Measurements from ENCODE around the gene IL5. TPM values are rescaled to one million over a fixed set of nuclear protein-coding genes. Genes with fewer than 3 reads are reported as not detected.
"Not testable (repeated sequence)": the region's sequence is repeated elsewhere in the genome, so short reads cannot be mapped to it uniquely, and the experiment has no call there.

The IL5 gene
- total RNA-seq, 6 donors from 2014 or later = 1.2 TPM; not detected in 5

- no peak overlapping the region for H3K4me3 ChIP-seq
- 96 to 97% methylated on average over 1 of the region's 1 CpG for WGBS, 2 donors
- no peaks in the 10 kb centered on the region for H3K27me3 ChIP-seq
- H3K27ac ChIP-seq = no peak overlapping the region
- no peak for DNase-seq
- ATAC-seq (ENCODE audit: low FRiP score in 2 of 2) = no peak
- TF ChIP-seq POLR2AphosphoS5 (IDR thresholded peaks at IDR 0.05) (no peak), EP300 (IDR thresholded peaks at IDR 0.05) (no peak), CTCF (IDR thresholded peaks at IDR 0.05) (no peak), POLR2A (IDR thresholded peaks at IDR 0.05) (no peak)
- no peaks in the 10 kb centered on the region for H3K4me1 ChIP-seq
- H3K36me3 ChIP-seq = peaks cover 8 to 46% (median 18%) of the 10 kb centered on the region in 4 donors
- H3K9me3 ChIP-seq = no peaks in the 10 kb centered on the region
Measured at GRCh38 chr5:132576123-132576522, 32.8 kb upstream of the IL5 start.

GRCh38 chr5:132566657-132567056, 23.3 kb upstream of the IL5 start:
- ATAC-seq (ENCODE audit: low FRiP score in 2 of 2) (no peak), DNase-seq (no peak)
- no peak for TF ChIP-seq POLR2AphosphoS5 (IDR thresholded peaks at IDR 0.05)
- no peak for TF ChIP-seq POLR2A (IDR thresholded peaks at IDR 0.05)
- TF ChIP-seq CTCF (IDR thresholded peaks at IDR 0.05) = no peak
- no peak for TF ChIP-seq EP300 (IDR thresholded peaks at IDR 0.05)
- Histone ChIP-seq H3K9me3 (peaks cover 0 to 10% (median 8%) of the 10 kb centered on the region in 4 donors), H3K4me1 (no peaks in the 10 kb centered on the region), H3K4me3 (no peak overlapping the region), H3K36me3 (peaks cover 6 to 33% (median 12%) of the 10 kb centered on the region in 4 donors), H3K27ac (no peak overlapping the region), H3K27me3 (no peaks in the 10 kb centered on the region)
- 93 to 100% methylated on average over 1 of the region's 1 CpG for WGBS, 2 donors

GRCh38 chr5:132564555-132564954, 21.2 kb upstream of the IL5 start:
- not testable (repeated sequence) for H3K27me3 ChIP-seq; DNase-seq; ATAC-seq (ENCODE audit: low FRiP score in 2 of 2); H3K4me3 ChIP-seq; H3K4me1 ChIP-seq; H3K27ac ChIP-seq
- Histone ChIP-seq H3K36me3 (peaks cover 6 to 53% (median 18%) of the 10 kb centered on the region in 4 donors), H3K9me3 (peaks cover 0 to 10% (median 8%) of the 10 kb centered on the region in 4 donors)
- WGBS, 2 donors = 98 to 100% methylated on average over 1 to 2 of the region's 2 CpGs

GRCh38 chr5:132561601-132562000, 18.3 kb upstream of the IL5 start:
- 94 to 95% methylated on average over 3 of the region's 3 CpGs for WGBS, 2 donors
- Histone ChIP-seq H3K4me1 (peaks cover 7 to 18% (median 11%) of the 10 kb centered on the region in 4 donors), H3K36me3 (peaks cover 6 to 52% (median 17%) of the 10 kb centered on the region in 4 donors), H3K27ac (no peak overlapping the region), H3K4me3 (no peak overlapping the region), H3K27me3 (no peaks in the 10 kb centered on the region), H3K9me3 (peaks cover 0 to 10% (median 8%) of the 10 kb centered on the region in 4 donors)
- no peak for TF ChIP-seq POLR2A (IDR thresholded peaks at IDR 0.05)
- no peak for TF ChIP-seq CTCF (IDR thresholded peaks at IDR 0.05)
- no peak for TF ChIP-seq EP300 (IDR thresholded peaks at IDR 0.05)
- TF ChIP-seq POLR2AphosphoS5 (IDR thresholded peaks at IDR 0.05) = no peak
- DNase-seq (no peak), ATAC-seq (ENCODE audit: low FRiP score in 2 of 2) (no peak)

GRCh38 chr5:132559383-132560060, 16.2 kb upstream of the IL5 start:
- TF ChIP-seq POLR2A (IDR thresholded peaks at IDR 0.05) (no peak), CTCF (IDR thresholded peaks at IDR 0.05) (no peak), EP300 (IDR thresholded peaks at IDR 0.05) (no peak), POLR2AphosphoS5 (IDR thresholded peaks at IDR 0.05) (no peak)
- Histone ChIP-seq H3K9me3 (peaks cover 0 to 8% (median 5%) of the 10 kb centered on the region in 4 donors), H3K4me1 (peaks cover 7 to 18% (median 11%) of the 10 kb centered on the region in 4 donors), H3K27me3 (no peaks in the 10 kb centered on the region), H3K36me3 (peaks cover under 1 to 36% (median 11%) of the 10 kb centered on the region in 4 donors), H3K4me3 (no peak overlapping the region), H3K27ac (no peak overlapping the region)
- no peak for ATAC-seq (ENCODE audit: low FRiP score in 2 of 2)
- 80 to 91% methylated on average over 2 of the region's 2 CpGs for WGBS, 2 donors
- no peak for DNase-seq

Measured in upper lobe of left lung (tissue), 6 donors.